Left hindlimb (tissue), 1 donor: ENCODE data around the gene ADGRG3.

Experiments used
- DNase-seq: peaks from one replicate; pipeline ENCODE4 v3.0.0-alpha.2; 2018

Gene ADGRG3, protein sequence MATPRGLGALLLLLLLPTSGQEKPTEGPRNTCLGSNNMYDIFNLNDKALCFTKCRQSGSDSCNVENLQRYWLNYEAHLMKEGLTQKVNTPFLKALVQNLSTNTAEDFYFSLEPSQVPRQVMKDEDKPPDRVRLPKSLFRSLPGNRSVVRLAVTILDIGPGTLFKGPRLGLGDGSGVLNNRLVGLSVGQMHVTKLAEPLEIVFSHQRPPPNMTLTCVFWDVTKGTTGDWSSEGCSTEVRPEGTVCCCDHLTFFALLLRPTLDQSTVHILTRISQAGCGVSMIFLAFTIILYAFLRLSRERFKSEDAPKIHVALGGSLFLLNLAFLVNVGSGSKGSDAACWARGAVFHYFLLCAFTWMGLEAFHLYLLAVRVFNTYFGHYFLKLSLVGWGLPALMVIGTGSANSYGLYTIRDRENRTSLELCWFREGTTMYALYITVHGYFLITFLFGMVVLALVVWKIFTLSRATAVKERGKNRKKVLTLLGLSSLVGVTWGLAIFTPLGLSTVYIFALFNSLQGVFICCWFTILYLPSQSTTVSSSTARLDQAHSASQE

DNA sequence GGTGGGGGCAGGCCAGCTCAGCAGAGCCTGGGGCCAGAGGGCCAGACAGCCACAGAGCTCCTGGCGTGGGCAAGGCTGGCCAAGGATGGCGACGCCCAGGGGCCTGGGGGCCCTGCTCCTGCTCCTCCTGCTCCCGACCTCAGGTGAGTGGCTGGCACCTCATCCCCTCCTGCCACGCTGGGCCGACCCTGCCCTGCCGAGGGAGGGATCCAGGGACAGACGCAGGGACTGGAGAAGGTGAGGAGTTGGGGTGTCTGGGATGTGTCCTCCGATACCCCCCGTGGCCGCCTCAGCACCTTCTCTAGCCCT is at the start of gene ADGRG3:
ADGRG3 (plus strand) TSS at position 44 of the 309 bp plus-strand sequence; CDS start at position 86, 42 bp downstream.
- DNase-seq = no peak

- peak; percentile 14 for DNase-seq
Observed at GRCh38 chr16:57619133-57619605, 48.9 kb upstream of the ADGRG3 start.

DNA sequence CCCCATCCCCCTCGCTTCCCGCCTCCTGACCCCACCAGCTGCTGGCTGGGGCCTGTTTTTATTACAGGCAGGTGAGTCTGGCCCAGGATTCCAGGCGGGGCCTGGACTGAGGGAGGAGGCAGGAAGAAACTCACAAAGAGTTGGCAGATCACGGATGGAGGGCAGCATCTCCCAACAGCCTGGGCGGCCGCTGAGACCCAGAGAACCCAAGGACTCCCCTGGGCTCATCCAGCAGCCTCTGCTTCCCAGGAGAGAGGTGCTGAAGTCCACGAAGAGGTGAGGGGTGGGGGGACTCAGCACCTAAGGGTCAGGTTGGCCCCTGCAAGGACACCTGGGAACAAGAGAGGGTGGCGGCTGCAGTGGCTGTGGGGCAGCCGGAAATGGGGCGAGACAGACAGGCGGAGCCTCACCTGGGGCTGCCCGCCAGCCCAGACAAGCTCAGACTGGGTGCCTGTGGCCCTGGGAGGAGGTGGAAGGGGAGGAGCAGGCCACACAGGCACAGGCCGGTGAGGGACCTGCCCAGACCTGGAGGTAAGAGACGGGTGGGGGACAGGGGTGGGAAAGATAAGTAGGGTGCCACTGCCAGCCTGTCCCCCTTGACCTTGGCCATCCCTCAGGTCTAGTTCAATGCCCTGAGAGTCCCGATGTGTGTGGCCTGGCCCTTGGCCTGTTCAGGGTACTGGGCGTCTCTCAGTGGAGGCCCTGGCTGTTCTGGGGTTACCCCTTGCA is 48.3 kb upstream of the ADGRG3 start:
- DNase-seq = peak; percentile 31

GRCh38 chr16:57620335-57621231 is 47.5 kb upstream of the ADGRG3 start:
- DNase-seq = peak; percentile 21

DNA sequence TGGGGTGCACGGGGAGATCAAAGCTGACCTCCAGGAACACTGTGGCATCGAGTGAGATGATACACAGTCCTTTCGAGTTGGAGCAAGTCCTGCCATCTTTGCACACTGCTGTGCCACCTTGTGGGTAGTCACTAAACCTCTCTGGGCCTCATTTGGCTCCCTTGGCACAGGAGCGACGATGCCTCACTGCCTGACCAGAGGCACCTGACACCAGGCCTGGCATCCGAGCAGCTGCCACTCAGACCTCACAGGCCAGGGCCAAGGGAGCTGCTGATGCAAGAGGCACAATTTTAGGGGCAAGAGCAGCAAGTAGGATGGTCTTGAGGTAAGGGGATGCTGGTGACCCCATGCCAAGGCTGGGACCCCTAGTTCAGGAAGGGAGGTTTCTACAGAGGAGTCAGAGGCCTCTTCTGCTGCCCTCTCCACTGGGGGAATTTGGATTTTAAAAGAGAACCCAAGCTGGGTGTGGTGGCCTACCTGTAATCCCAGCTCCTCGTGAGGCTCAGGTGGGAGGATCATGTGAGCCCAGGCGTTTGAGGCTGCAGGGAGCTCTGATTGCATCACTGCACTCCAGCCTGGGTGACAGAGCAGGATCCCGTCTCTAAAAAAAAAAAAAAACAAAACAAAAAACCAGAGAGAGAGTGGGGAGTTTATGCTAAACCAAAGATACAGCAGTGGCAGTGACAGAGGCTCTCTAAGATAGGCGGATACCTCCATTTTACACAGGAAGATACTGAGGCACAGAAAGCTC is 46.4 kb upstream of the ADGRG3 start:
- peak; percentile 23 for DNase-seq

GRCh38 chr16:57622361-57623250 is 45.5 kb upstream of the ADGRG3 start:
- peak; percentile 20 for DNase-seq

DNA sequence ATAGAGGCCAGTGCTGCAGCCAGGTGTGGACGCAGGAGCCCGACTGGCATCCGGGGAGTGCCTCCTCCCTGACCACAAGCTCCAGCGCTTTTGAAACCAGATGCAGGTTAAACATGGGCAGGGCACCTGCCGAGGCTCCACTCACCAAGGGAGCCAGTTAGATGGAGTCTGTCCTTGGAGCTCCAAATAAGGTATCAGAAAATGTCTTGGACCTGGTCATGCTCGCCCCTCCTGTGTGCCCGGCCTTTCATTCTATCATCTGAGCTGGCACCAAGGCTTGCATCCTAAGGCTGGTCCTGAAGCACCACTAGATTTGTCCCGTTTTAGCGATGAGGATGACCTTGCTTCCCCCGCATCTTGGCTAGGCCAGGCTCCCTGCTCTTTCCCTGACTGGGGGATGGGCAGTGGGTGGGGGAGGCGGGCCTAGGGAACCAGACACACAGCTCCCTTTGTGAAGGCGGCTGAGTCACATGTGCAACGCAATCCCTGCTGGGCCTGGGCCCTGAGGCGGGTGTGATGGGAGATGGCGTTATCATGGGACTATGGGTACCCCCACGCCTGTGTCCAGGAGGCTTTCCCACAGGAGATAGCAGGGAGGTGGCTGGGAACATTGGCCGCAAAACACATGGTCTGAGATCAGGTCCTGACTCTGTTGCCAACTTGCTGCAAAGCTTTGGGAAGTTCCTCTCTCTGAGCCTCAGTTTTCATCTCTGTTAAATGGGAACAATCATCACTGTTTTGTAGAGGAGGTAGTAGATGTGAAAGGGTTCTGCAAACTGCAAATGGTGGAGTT is 44.7 kb upstream of the ADGRG3 start:
- no peak for DNase-seq

GRCh38 chr16:57624044-57624688 is 43.9 kb upstream of the ADGRG3 start:
- DNase-seq = no peak

DNA sequence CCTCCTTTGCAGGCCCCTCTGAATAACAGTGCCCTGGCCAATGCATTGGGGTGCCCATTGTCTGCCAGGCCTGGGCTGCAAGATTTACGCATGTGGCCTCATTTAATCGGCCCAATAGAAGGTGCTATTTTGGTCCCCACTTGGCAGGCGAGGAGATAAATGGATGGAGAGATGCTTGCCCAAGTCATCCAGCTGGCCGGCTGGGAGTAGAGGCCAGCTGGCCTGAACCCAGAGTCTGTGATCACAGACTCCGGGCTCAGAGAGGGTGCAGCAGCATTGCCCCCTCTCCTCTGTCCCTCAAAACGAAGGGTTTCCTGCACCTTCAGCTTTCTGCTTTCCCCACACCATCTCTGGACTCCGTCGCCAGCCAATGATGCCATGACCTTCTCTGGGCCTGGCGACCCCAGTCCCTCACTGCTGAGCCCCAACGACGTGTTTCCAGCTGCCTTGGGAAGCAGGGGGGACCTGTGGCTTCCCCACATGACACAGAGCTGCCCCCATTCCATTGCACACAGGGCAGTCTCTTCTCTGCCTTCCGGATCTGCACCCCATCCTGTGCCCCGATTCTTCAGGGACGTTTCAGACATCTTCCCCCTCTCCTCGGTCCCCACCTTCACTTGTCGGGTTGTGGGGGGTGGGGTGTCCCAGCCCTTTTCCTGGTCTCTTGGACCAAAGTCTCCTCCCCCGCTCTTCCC is 43.2 kb upstream of the ADGRG3 start:
- no peak for DNase-seq

- DNase-seq = no peak
Observed at GRCh38 chr16:57626420-57627170, 41.5 kb upstream of the ADGRG3 start.

DNA sequence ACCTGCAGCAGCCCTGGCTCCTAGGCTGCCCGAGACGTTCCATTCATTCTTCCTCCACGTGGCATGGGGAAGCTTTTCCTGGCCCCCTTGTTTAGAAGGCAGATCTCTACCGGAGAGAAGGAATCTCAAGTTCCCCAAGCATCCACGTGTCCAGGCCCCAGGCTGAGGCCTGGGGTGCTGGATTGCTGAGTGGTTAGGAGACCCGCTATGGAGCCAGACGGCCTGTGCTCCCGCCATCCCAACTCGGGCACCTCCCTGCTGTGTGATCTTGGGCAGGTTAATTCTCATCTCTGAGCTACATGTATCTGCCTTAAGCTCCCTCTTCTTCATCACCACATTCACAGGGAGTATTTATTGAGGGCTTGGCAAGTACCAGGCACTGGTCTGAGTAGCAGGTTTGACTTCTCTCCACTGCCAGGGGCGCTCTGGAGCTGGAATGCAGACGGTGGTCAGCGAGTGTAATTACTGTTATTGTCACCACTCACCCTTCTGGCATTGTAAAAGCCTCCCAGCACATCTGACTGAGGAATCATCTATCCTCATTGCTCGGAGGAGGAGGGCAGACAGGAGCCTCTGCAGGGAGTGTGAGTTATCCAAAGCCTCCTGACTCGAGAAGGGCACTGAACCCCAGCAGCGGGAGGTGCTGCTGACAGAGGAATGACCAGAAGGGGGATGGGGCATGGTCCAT is 40.8 kb upstream of the ADGRG3 start:
- no peak for DNase-seq

DNA sequence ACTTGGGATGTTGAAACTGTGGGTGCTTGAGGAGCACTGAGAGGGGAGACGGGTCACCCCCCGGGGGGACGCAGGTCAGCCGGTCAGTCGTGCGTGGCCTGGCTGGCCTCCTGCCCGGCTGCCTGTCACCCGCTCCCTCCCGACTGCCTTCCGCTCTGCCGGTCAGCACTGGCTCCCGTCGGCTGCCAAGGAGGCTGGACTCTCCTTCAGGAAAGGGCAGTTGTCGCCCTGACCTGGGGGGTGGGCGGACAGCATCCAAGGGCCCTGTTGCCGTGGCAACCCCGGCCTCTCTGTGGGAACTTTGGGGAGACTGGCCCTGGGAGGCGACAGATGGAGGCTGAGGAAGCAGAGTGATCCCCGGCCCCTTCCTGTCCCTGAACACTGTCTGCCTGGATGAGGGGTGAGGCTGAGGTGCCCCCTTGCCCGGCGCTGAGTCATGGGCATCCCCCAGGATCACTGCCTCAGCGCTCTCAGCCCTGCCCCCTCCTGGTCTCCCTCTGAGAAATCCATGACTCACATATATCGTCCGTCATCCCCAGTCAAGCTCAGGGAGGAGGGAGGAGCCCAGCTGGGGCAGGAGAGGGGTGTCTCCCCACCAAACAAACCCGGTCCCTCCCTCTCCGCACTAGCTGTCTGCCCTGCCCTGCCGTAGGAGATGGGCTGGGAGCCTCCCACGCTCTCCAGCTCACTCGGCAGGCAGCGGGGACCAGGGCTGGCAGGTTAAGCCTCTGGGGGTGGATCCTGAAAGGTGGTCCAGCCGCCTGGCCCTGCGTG is 39.9 kb upstream of the ADGRG3 start, which contains the start of gene ADGRG1:
ADGRG1 (plus strand) TSS at position 623 of the 774 bp plus-strand sequence. CDS start 21,658 bp downstream, outside the sequence.
- DNase-seq = peak; percentile 79

- DNase-seq = no peak
Observed at GRCh38 chr16:57628783-57629293, 39.3 kb upstream of the ADGRG3 start.

DNA sequence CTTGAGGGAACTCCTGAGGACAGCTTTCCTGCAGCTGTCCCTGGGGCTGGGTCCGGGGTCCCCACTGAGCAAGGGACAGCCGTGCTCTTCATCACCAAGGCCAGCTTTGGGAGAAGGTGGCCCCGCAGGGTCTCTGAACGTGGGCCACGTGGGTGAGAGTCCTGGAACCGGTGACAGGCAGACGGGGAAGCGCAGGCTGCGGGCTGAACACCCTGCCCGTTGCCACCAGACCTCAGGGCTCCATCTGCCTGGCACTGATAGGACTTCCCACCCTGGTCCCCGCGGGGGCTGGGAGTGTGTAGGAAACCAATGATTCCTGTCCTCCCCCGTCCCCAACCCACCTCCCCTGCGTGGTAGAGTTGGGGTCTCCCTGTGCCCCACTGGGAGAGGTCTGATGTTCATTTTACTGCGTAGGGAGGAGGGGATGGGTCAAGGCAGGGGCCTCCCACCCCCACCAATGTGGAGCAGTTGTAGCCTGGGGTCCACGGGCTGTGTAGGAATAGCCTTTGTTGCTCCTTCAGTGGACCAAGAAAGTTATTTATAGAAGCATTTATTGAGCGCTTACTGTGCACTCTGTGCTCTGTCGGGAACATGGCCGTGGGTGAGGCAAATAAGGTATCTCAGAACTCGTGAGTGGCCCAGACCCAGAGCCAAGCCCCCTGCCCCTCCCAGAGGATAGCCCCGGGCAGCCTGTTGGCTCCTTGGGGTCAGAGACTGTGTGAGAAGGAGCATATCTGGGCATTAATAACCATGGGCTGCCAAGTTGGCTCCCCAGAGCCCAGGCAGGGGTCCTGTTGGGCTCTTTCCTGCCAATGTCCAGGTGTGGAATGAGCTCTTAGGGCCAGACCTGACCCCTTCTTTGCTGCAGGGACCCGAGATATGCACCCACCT is 38.3 kb upstream of the ADGRG3 start:
- DNase-seq = peak; percentile 27

DNA sequence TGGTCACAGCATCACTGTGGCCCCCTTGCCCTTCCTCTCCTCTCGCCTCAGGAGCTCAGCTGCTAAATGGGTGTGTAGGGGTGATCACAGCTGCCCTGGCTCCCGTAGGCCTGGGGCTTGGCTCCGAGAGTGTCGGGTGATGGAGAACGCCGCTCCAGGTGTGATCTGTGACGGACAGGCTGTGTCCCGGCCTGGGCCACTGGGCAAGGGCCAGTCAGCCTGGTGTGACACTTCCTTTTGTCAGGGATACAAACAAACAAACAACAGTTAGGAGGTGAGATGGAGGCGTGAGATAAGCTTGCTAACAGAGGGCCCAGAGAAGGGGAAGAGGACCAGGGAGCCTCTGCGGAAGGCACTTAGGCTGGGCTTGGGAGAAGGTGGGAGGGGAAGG is 37.7 kb upstream of the ADGRG3 start:
- peak; percentile 27 for DNase-seq
